Measurements from ENCODE around the gene ADAMTSL5.
"Not testable (repeated sequence)": the region's sequence is repeated elsewhere in the genome, so short reads cannot be mapped to it uniquely, and the experiment has no call there.

Gene ADAMTSL5

GRCh38 chr19:1524287-1524971 is 11.6 kb upstream of the ADAMTSL5 start:
- DNase-seq (ENCODE audit: insufficient read length, low spot score) = no peak
- no peak for TF ChIP-seq CTCF (IDR thresholded peaks at IDR 0.05; ENCODE audit: insufficient read depth, missing control alignments)
- no peak for FAIRE-seq

GRCh38 chr19:1523412-1524286 is 10.8 kb upstream of the ADAMTSL5 start, which contains the start of gene PLK5:
TSS of gene PLK5 (plus strand) at chr19:1524077. CDS start at chr19:1526997, 2,920 bp downstream.
- FAIRE-seq = no peak
- no peak for TF ChIP-seq CTCF (IDR thresholded peaks at IDR 0.05; ENCODE audit: insufficient read depth, missing control alignments)
- DNase-seq (ENCODE audit: insufficient read length, low spot score) = no peak

DNA sequence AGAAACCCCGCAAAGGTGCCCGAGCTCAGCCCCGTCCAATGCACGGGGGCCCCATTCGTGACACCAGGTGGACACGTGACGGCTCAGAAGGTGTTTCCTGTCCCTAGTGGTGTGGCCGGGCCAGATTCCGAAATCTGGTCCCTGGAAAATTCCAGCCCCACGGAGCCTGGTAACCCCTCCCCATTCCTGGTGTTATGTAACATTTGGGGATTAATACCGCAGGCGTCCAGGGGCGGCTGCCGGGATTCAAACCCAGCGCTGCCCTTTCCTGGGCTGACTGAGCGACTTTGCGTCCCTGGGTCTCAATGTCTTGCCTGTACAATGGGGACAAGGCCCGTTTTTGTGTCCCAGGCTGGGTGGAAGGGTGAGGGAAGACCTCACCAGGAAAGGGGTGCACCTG is 10.0 kb upstream of the ADAMTSL5 start:
- no peak for FAIRE-seq
- DNase-seq (ENCODE audit: insufficient read length, low spot score) = no peak
- TF ChIP-seq CTCF (IDR thresholded peaks at IDR 0.05; ENCODE audit: insufficient read depth, missing control alignments) = no peak

GRCh38 chr19:1522061-1522460 is 9.2 kb upstream of the ADAMTSL5 start:
- TF ChIP-seq CTCF (IDR thresholded peaks at IDR 0.05; ENCODE audit: insufficient read depth, missing control alignments) = no peak
- DNase-seq (ENCODE audit: insufficient read length, low spot score) (no peak), FAIRE-seq (no peak)

- FAIRE-seq = no peak
- TF ChIP-seq CTCF (IDR thresholded peaks at IDR 0.05; ENCODE audit: insufficient read depth, missing control alignments) = no peak
- no peak for DNase-seq (ENCODE audit: insufficient read length, low spot score)
These were observed 8.8 kb upstream of the ADAMTSL5 start for GRCh38 chr19:1521636-1522035.

DNA sequence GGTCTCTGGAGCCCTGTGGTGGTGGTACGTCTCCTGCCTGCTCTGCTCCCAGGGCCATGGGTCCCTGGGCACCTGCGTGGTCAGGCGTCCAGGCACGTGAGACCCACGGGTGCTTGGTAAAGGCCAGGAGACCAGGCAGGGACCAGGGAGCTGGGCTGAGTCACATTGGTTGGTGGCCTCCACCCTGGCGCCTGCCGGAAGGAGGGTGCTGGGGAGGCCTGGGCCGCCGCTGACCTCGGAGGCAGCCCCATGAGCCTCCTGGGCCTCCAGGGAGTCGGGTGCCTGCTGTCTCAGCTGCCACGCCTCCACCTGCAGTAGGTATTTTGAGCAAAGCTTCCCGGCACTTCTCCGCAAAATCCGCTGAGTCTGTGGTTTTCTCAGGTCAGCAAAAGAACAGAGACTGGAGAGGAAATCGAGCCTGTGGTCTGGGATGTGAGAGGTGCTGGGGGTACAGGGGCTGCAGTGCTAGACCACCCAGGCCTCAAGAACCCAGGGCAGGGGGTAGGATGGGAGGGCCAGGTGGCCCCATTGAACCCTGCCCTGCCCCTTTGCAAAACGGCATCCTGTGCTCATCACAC is 7.5 kb upstream of the ADAMTSL5 start:
- no peak for TF ChIP-seq CTCF (IDR thresholded peaks at IDR 0.05; ENCODE audit: insufficient read depth, missing control alignments)
- no peak for FAIRE-seq
- DNase-seq (ENCODE audit: insufficient read length, low spot score) = no peak

GRCh38 chr19:1519802-1520201 is 7.0 kb upstream of the ADAMTSL5 start:
- not testable (repeated sequence) for DNase-seq (ENCODE audit: insufficient read length, low spot score); FAIRE-seq

All from D721Med (cell line).